NCI-H128 (cell line): ENCODE data around the gene NEK9.
"Not testable (repeated sequence)": the region's sequence is repeated elsewhere in the genome, so short reads cannot be mapped to it uniquely, and the experiment has no call there.

ENCODE experiments used
- DNase-seq: peaks from one replicate; lab custom pipeline; 2025; ENCODE audit not compliant: unreplicated experiment; lab: John Stamatoyannopoulos, UW

Gene NEK9

GRCh38 chr14:75126679-75127473 lies at the start of gene NEK9:
Gene NEK9 (minus strand): TSS chr14:75127048. CDS start chr14:75126921, 127 bp downstream.
- DNase-seq, result peak; percentile 60

DNA sequence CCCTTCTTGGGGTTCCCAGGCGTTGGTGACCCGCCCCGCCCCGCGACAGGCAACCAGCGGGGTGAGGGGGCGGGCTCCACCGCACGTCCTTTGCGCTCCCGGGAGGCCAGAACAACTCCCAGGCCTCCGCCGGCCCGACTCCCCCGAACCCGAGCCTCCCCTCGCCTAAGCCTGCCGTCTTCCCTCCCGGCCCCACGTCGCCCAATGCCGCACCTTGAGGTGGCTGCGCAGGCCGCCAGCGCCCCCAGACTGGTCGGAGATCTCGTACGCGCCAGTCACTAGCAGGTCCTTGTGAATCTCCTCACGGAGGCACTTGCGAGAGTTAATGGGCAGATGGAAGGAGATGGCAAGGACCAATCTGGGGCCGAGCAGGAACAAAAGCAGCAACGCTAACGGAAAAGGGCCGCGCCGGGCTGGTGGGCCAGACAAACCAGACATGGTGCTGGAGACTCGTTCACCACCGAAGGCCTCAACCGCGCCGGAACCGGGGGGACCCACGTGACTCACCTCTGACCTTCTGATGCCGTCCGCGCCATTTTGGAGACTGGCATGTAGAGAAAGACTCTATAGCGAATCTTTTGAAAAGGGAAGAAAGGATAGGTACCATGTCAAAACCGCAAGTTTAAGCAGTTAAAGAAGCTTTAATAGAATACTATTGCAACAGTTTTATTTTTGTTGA lies 49.4 kb upstream of the NEK9 start, which contains the start of gene TMED10:
Gene TMED10, minus strand, starts transcription at position 471 of the 679 bp plus-strand sequence. Its CDS starts 33 bp downstream, at position 438.
- peak; percentile 84 for DNase-seq

DNA sequence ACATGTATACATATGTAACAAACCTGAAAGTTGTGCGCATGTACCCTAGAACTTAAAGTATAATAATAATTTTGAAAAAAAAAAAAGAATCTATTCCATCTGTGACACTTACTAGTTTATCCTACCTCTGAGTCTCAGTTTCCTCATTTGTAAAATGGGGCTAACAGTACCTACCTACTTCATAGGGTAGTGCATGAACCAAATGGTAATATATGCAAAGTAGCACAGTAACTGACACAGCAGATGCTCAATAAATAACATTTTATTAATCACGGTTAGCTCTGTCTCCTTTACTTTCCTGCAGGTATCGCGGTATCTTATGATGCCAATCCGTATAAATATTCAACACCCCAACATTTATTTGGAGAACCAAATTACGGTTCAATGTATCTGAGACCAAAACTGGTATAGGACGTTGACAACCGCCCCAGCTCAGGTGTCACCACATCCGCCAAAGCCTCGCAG lies 48.9 kb upstream of the NEK9 start:
- DNase-seq, result no peak

DNA sequence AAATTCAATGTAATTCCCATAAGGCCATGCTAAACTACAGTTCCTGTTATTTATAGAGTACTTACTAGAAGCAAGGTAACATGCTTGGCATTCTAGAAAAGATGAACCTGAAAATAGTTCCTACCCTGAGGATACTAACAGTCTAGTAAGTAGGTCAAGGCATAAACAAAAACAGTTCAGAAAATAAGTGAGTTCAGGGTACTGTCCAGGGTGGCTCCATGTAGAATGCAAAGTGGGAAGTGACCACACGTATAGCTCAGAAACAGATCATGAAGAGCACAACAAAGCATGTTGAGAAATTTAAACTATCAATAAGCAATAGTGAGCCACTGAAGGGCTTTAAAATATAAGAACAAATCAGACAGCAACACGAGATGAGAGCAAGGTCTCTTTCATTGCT lies 47.2 kb upstream of the NEK9 start:
- DNase-seq, result no peak

DNA sequence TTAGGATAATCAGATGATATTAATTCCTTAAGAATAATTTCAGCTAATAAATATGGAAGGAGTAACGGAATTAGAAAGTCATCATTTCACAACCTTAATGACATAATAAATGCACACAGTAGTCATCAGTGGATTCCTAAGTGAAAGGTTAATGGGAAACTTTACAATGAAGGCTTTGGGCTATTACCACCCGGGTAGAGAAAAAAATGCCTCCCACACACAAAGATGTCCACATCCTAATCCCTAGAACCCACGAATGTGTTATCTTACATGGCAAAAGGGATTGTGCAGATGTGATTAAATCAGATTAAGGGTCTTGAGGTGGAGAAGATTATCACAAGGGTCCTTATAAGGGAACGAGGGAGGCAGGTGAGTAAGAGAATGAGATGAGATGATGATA lies 43.9 kb upstream of the NEK9 start:
- DNase-seq, result no peak

GRCh38 chr14:75168586-75169335 lies 41.9 kb upstream of the NEK9 start:
- DNase-seq, result no peak

DNA sequence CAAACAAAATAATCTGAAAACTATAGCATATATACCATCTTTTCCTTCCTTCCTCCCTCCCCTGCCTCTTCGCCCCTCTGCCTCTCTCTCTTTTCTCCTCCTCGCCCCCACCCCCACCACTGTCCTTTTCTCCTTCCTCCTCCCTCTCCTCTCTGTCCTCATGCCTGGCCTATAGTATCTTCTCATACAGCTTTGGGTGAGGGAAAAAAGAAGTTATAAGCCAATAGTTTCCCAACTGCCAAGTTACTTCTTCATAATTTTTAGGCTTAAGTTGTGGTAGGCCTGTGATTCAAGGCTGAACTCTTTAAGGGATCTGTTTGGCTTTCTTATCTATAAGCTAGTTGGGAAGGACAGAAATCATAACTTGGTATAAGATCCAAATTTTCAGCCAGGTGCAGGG lies 40.5 kb upstream of the NEK9 start:
- DNase-seq, result no peak

DNA sequence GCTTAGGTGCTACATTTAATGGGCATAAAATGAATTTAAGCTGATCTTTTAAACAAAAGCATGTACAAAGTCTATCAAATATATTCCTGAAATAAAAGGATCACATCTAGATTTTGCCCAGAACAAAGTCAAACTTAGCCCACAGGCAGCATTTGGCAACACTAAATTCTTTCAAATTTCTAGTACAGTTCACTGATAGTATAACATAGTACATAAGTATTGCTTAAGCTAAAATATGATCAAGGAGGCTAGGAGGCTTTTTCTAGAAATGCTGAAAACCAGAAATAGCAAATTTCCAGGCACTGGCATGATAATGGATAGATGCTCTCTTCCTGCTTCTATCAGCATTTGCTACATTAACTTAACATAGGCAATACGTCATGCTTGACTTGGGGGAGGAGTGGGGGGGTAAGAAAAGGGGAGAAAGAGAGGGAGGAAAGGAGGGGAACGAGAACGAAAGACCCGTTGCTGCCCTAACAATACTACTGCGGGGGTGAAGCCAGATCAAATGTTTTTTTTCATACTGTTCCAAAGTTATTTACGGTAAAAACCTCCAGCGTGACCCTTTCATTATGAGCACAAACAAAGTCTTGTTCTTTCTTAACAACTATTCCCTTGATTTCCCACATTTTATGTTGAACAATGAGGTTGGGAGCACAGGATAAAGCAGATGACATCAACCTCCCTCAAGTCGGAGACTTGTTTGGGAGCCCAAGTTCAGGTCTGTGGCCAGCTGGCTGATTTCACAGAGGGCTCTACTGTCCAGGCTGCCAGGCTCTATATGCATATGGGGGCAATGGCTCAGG lies 38.9 kb upstream of the NEK9 start:
- no peak for DNase-seq

- DNase-seq, result no peak
These were observed 38.0 kb upstream of the NEK9 start for GRCh38 chr14:75164809-75165208.

DNA sequence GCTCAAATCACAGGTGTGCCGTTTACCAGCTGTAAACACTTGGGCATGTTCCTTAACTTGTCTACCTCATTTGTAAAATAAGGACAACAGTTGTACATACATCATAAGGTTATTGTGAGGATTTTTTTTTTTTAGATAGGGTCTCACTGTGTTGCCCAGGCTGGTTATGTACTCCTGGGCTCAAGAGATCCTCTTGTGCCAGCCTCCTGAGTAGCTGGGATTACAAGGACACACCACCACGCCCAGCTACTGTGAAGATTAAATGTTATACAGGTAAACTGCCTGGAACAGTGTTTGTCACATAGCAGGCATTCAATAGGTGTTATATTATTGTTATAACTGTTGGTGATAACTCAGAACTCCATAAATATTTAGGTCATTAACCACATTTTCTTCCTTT lies 36.8 kb upstream of the NEK9 start:
- no peak for DNase-seq

DNA sequence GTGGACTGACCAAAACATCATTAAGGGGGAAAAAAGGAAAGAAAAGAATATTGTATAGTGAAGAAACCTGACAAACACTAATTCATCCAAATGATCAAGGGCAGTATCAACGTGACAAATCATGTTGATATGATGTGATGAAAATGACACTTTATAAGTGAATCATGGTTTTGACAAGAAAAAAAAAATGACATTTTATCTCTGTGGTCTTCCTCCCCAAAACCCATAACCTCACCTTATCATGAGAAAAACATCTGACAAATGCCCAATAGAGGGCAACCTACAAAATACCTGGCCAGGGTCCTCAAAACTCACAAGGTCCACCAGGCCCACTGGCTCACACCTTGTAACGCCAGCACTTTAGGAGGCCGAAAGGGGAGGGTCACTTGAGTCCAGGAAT lies 35.8 kb upstream of the NEK9 start:
- no peak for DNase-seq

DNA sequence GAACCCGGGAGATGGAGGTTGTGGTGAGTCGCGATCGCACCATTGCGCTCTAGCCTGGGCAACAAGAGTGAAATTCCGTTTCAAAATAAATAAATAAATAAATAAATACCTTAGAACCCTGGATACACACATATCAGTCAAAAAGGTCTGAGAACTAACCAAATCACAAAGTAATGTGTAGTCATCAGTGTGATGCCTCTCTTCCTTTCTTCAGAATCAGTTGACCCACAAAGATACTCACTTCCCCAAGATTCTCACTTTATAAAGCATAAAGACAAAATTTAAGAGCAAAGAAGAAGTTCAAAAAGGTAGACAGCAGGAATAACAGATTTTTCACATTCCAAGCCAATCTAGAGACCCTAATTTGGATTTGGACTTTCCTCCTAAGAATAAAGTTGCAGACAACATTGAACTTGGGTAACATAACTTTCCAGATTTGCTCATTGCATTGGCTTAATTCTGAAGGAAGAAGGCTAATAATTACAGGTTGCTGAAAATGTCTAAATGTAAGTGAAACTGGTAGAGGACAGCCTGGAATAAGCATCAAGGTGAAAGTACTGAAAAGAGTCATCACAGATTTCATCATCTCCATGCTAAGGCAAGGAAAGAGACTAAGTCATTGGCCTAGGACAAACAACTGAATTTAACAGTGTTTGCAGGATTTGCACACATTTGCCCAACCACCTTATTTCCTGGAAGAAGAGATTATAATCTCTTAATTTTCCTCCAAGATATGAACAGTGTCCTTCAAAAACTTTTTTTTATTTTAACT lies 32.2 kb upstream of the NEK9 start:
- DNase-seq, result no peak

DNA sequence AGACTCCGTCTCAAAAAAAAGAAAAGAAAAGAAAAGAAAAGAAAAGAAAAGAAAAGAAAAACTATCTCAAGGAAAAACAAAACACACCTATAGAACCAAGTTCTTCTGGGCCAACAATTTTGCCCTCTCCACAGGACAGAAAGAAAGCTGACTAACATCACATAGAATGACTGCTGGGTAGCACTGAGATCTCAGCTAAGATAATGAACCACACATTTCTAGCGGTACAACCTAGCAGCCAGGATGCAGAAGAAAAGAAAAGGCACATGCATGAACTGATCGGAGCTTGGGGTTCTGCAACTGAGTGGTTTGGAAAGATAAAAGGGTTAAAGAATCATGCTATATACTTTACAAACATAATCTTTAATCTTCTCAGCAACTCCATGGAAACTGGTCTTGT lies 30.1 kb upstream of the NEK9 start:
- no peak for DNase-seq

DNA sequence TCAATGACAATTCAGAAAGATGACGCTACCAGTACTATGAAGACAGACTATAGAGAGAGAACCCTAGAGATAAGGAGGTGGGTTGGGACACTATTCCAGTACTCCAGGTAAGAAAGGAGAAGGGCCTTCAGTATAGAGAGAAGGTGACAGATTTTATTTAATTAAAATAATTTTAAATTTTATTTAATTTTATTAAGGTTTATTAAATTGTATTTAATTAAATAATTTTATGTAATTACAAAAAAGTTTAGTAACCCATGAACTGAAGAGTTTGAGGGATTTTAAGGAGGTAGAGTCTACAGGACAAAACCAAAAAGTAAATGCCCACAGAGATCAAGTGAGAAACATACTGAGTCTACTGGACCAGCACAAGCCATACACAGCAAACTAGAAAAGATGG lies 29.3 kb upstream of the NEK9 start:
- DNase-seq, result no peak

DNA sequence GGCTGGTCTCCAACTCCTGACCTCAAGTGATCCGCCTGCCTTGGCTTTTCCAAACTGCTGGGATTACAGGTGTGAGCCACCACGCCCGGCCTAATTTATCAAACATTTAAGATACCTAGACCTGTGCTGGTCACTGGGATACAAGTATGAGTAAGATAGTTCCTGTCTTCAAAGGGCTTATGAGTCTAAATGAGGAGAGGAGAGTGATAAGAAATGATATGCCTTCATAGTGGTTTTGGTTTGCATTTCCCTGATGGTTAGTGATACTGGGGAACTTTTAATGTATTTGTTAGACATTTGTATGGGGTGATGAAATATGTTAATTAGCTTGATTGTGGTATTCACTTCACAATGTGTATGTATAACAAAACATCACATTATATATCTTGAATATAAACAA lies 28.3 kb upstream of the NEK9 start:
- no peak for DNase-seq

GRCh38 chr14:75153295-75153694 lies 26.4 kb upstream of the NEK9 start:
- no peak for DNase-seq

DNA sequence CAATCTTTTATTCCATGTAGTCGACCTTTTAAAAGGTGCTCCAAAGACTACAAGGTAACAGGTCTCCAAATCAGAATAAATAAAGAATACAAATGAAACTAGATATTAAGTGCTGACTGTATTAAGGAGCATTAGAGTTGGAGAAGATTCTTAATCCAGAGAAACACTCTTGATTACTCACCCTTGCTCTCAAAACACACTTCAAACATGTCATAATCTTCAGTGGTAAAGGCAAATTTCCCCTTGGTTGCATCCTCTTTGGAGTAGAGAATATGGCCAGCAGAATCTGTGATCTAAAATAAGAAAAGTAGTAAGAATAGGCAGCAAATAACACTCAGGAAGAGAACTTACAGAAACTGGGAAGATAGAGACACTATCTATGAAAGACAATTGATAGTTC lies 25.0 kb upstream of the NEK9 start:
- DNase-seq, result no peak

- not testable (repeated sequence) for DNase-seq
These were observed 23.8 kb upstream of the NEK9 start for GRCh38 chr14:75150637-75151036.

DNA sequence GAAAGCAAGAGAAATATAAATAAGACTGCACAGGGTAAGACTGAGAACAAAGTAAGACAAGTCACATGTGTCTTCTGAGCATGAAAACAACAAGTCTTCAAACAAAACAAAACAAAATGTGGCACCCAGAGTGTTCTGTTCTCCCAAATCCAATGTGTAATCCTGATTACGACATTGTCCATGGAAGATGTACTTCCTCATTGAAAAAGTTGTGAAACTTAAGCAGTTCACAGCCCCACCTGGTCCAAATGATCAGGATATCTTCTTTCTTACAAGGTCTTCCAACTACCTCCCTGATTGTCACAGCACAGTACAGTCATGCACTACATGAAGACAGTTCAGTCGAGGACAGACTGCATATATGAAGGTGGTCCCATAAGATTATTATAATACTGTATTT lies 23.3 kb upstream of the NEK9 start:
- no peak for DNase-seq

DNA sequence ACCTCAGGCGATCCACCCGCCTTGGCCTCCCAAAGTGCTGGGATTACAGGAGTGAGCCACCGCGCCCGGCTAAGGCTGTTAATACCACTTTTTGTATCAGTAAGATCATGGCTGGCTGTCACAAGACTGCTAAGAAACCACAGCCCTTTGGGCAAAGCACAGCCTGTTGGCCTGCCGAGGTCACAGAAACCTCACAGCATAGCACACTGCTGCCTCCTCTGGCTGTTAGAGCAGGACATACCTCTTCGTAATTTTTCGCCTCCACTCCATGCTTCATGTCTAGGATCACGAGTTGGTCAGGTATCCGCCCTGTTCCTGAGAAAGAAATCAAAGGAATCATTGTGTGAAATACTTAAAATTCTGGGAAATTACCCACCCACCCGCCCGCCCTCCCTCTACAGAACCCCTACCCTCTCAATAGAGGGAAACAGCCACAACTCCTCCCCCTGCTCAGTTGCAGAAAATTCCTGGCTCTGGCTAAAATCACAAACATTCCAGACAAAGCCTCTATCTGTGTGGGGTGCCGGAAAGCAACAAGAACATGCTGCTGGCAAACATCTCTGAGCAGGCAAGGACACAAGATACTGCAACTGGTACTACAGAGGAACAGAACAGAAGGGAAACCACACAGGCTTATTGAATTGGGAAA lies 20.7 kb upstream of the NEK9 start:
- DNase-seq, result no peak
